ENCODE results near the gene HID1.

HID1 gene

DNA sequence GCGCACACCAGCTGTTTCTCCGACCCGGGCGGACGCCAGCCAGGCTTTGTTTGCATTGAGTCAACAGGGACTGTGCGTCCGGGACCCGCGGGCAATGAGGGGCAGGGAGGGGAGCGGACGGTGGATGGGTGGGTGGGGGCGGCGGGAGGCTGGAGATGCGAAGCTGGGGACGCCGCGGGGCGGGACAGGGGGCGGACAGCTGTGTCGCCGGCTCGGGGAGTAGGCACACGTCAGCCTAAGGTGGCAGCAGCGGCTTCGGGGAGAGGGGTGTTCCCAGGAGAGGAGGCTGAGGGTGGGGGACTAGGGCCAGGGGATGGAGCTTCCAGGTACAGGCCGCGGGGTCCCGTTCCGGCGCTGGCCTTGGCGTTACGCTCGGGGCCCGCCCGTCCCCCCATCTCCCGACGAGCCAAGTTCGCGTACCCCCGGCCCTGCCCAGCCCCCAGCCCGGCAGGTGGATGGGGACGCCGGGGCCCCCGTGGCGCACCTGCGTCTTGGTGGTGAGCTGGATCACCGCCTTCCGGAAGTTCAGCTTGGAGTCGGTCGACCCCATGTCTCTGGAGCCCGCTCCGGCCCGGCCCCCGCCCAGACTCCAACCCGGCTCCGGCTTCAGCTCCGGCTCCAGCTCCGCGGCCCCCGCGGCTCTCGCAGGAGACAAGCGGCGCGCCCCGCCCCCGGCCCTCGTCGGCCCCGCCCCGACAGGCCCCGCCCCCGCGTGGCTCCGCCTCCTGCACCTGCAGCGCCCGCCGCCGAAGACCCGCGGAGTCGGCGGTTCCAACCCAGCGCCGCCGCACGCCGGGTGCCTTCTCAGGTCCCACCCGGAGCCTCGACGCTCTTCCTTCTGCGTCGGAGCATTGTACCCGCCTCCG is at the start of gene HID1:
Gene HID1 (minus strand): TSS at position 653 of the 866 bp plus-strand sequence. CDS start 103 bp downstream, at position 550.
- Histone ChIP-seq H3K9me3 (ENCODE audit: control insufficient read depth in 2 of 2, low read length in 2 of 2) (no peaks in the 10 kb centered on the region), H3K4me3 (ENCODE audit: low read length in 2 of 2) (peak within 1 kb of the TSS; percentile 66 to 72), H3K36me3 (ENCODE audit: control insufficient read depth in 2 of 2, insufficient read depth in 2 of 2, low read length in 2 of 2) (no peaks in the 10 kb centered on the region), H3K27me3 (ENCODE audit: control insufficient read depth in 2 of 2, insufficient read depth in 2 of 2, low read length in 2 of 2) (peaks cover 3 to 6% of the 10 kb centered on the region in 2 donors), H3K4me1 (ENCODE audit: control insufficient read depth in 2 of 2, insufficient read depth in 2 of 2, low read length in 2 of 2) (peaks cover 9 to 19% of the 10 kb centered on the region in 2 donors), H3K9ac (ENCODE audit: low read depth in 1 of 2, low read length in 2 of 2) (peak within 1 kb of the TSS in 1 of 2 donors; percentile 83), H3K27ac (ENCODE audit: low read depth in 2 of 2, low read length in 2 of 2) (peak within 1 kb of the TSS; percentile 74 to 84)

- Histone ChIP-seq H3K27me3 (ENCODE audit: control insufficient read depth in 2 of 2, insufficient read depth in 2 of 2, low read length in 2 of 2) (no peaks in the 10 kb centered on the region), H3K9me3 (ENCODE audit: control insufficient read depth in 2 of 2, low read length in 2 of 2) (no peaks in the 10 kb centered on the region), H3K27ac (ENCODE audit: low read depth in 2 of 2, low read length in 2 of 2) (no peak overlapping the region), H3K4me3 (ENCODE audit: low read length in 2 of 2) (no peak overlapping the region), H3K36me3 (ENCODE audit: control insufficient read depth in 2 of 2, insufficient read depth in 2 of 2, low read length in 2 of 2) (peaks cover 16 to 33% of the 10 kb centered on the region in 2 donors), H3K9ac (ENCODE audit: low read depth in 1 of 2, low read length in 2 of 2) (no peak overlapping the region), H3K4me1 (ENCODE audit: control insufficient read depth in 2 of 2, insufficient read depth in 2 of 2, low read length in 2 of 2) (no peaks in the 10 kb centered on the region)
These were observed 48.0 kb upstream of the HID1 start for GRCh38 chr17:75020331-75021110.

GRCh38 chr17:75019710-75020109 is 47.2 kb upstream of the HID1 start:
- H3K9me3 ChIP-seq (ENCODE audit: control insufficient read depth in 2 of 2, low read length in 2 of 2) = no peaks in the 10 kb centered on the region
- H3K4me3 ChIP-seq (ENCODE audit: low read length in 2 of 2) = no peak overlapping the region
- H3K36me3 ChIP-seq (ENCODE audit: control insufficient read depth in 2 of 2, insufficient read depth in 2 of 2, low read length in 2 of 2) = peaks cover 16 to 33% of the 10 kb centered on the region in 2 donors
- H3K27me3 ChIP-seq (ENCODE audit: control insufficient read depth in 2 of 2, insufficient read depth in 2 of 2, low read length in 2 of 2) = no peaks in the 10 kb centered on the region
- H3K9ac ChIP-seq (ENCODE audit: low read depth in 1 of 2, low read length in 2 of 2) = no peak overlapping the region
- no peak overlapping the region for H3K27ac ChIP-seq (ENCODE audit: low read depth in 2 of 2, low read length in 2 of 2)
- H3K4me1 ChIP-seq (ENCODE audit: control insufficient read depth in 2 of 2, insufficient read depth in 2 of 2, low read length in 2 of 2) = no peaks in the 10 kb centered on the region

DNA sequence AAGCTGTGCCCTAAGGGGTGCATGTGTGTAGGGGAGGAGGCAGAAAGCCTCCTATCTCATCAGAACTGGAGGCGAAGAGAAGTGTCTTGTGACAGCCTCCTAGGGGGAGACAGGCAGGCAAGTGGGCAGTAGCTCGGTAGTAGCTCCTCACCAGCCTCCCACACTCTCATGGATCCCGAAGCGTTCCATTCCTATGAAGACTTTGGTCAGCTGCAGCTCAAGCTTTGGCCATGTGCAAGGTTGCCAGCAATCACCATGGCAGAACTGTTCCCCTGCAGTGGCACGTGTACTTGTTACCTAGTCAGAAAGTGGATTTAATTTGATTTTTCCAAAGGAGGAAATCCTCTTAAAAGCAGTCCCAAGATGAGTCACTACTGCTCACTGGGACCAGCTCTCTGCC is 46.6 kb upstream of the HID1 start:
- no peaks in the 10 kb centered on the region for H3K9me3 ChIP-seq (ENCODE audit: control insufficient read depth in 2 of 2, low read length in 2 of 2)
- H3K4me3 ChIP-seq (ENCODE audit: low read length in 2 of 2) = no peak overlapping the region
- H3K36me3 ChIP-seq (ENCODE audit: control insufficient read depth in 2 of 2, insufficient read depth in 2 of 2, low read length in 2 of 2) = peaks cover 16 to 33% of the 10 kb centered on the region in 2 donors
- H3K27ac ChIP-seq (ENCODE audit: low read depth in 2 of 2, low read length in 2 of 2) = no peak overlapping the region
- H3K27me3 ChIP-seq (ENCODE audit: control insufficient read depth in 2 of 2, insufficient read depth in 2 of 2, low read length in 2 of 2) = no peaks in the 10 kb centered on the region
- no peaks in the 10 kb centered on the region for H3K4me1 ChIP-seq (ENCODE audit: control insufficient read depth in 2 of 2, insufficient read depth in 2 of 2, low read length in 2 of 2)
- H3K9ac ChIP-seq (ENCODE audit: low read depth in 1 of 2, low read length in 2 of 2) = no peak overlapping the region

DNA sequence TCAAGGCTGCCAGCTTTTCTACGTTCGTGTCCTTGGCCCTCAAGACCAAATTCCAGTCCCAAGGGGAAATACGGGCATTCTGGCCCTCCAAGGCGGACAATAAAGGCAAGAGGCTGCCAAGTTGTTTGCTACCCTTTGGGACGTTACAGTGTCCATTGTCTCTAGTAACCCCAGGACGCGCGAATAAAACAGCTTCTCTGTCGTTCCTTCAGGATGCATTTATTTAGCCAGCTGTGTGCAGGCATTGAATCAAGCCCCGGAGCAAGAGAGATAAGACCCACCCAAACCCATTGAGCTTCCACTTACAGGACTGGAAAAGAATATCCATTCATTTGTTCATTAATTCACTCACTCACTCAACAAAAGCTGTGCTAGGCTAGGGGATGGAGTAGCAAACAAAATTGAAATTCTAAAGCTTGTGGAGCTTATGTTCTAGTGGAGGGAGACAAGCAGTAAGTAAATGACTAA is 40.6 kb upstream of the HID1 start:
- H3K4me3 ChIP-seq (ENCODE audit: low read length in 2 of 2) = peak overlapping the region; percentile 84 to 91
- peaks cover 19 to 31% of the 10 kb centered on the region in 2 donors for H3K4me1 ChIP-seq (ENCODE audit: control insufficient read depth in 2 of 2, insufficient read depth in 2 of 2, low read length in 2 of 2)
- peak overlapping the region in 1 of 2 donors; percentile 89 for H3K27ac ChIP-seq (ENCODE audit: low read depth in 2 of 2, low read length in 2 of 2)

GRCh38 chr17:75012346-75013091 is 40.0 kb upstream of the HID1 start, which contains the start of gene MRPL58:
Gene MRPL58 (plus strand): TSS chr17:75012670. CDS start chr17:75012687, 17 bp downstream.
- H3K9me3 ChIP-seq (ENCODE audit: control insufficient read depth in 2 of 2, low read length in 2 of 2) = no peaks in the 10 kb centered on the region
- peak within 1 kb of the TSS; percentile 75 to 76 for H3K9ac ChIP-seq (ENCODE audit: low read depth in 1 of 2, low read length in 2 of 2)
- H3K4me3 ChIP-seq (ENCODE audit: low read length in 2 of 2) = peak within 1 kb of the TSS; percentile 84 to 91
- H3K27me3 ChIP-seq (ENCODE audit: control insufficient read depth in 2 of 2, insufficient read depth in 2 of 2, low read length in 2 of 2) = peaks cover 0 to 1% of the 10 kb centered on the region in 2 donors
- H3K27ac ChIP-seq (ENCODE audit: low read depth in 2 of 2, low read length in 2 of 2) = peak within 1 kb of the TSS; percentile 84 to 89
- no peaks in the 10 kb centered on the region for H3K36me3 ChIP-seq (ENCODE audit: control insufficient read depth in 2 of 2, insufficient read depth in 2 of 2, low read length in 2 of 2)
- H3K4me1 ChIP-seq (ENCODE audit: control insufficient read depth in 2 of 2, insufficient read depth in 2 of 2, low read length in 2 of 2) = peaks cover 19 to 31% of the 10 kb centered on the region in 2 donors

More for the DNA sequence above, 40.6 kb upstream of the HID1 start:
- H3K36me3 ChIP-seq (ENCODE audit: control insufficient read depth in 2 of 2, insufficient read depth in 2 of 2, low read length in 2 of 2) = no peaks in the 10 kb centered on the region
- no peaks in the 10 kb centered on the region for H3K27me3 ChIP-seq (ENCODE audit: control insufficient read depth in 2 of 2, insufficient read depth in 2 of 2, low read length in 2 of 2)
- H3K9ac ChIP-seq (ENCODE audit: low read depth in 1 of 2, low read length in 2 of 2) = peak overlapping the region; percentile 75 to 76
- H3K9me3 ChIP-seq (ENCODE audit: control insufficient read depth in 2 of 2, low read length in 2 of 2) = no peaks in the 10 kb centered on the region

- peak overlapping the region; percentile 84 to 91 for H3K4me3 ChIP-seq (ENCODE audit: low read length in 2 of 2)
- no peaks in the 10 kb centered on the region for H3K36me3 ChIP-seq (ENCODE audit: control insufficient read depth in 2 of 2, insufficient read depth in 2 of 2, low read length in 2 of 2)
- no peaks in the 10 kb centered on the region for H3K9me3 ChIP-seq (ENCODE audit: control insufficient read depth in 2 of 2, low read length in 2 of 2)
- peaks cover 19 to 31% of the 10 kb centered on the region in 2 donors for H3K4me1 ChIP-seq (ENCODE audit: control insufficient read depth in 2 of 2, insufficient read depth in 2 of 2, low read length in 2 of 2)
- peak overlapping the region; percentile 84 to 89 for H3K27ac ChIP-seq (ENCODE audit: low read depth in 2 of 2, low read length in 2 of 2)
- H3K27me3 ChIP-seq (ENCODE audit: control insufficient read depth in 2 of 2, insufficient read depth in 2 of 2, low read length in 2 of 2) = peaks cover 0 to 2% of the 10 kb centered on the region in 2 donors
- peak overlapping the region; percentile 68 to 75 for H3K9ac ChIP-seq (ENCODE audit: low read depth in 1 of 2, low read length in 2 of 2)
These were observed 39.5 kb upstream of the HID1 start for GRCh38 chr17:75012096-75012345.

- Histone ChIP-seq H3K9me3 (ENCODE audit: control insufficient read depth in 2 of 2, low read length in 2 of 2) (no peaks in the 10 kb centered on the region), H3K27ac (ENCODE audit: low read depth in 2 of 2, low read length in 2 of 2) (peak overlapping the region; percentile 84 to 89), H3K4me1 (ENCODE audit: control insufficient read depth in 2 of 2, insufficient read depth in 2 of 2, low read length in 2 of 2) (peaks cover 19 to 31% of the 10 kb centered on the region in 2 donors), H3K9ac (ENCODE audit: low read depth in 1 of 2, low read length in 2 of 2) (peak overlapping the region; percentile 27 to 75), H3K27me3 (ENCODE audit: control insufficient read depth in 2 of 2, insufficient read depth in 2 of 2, low read length in 2 of 2) (peaks cover 0 to 2% of the 10 kb centered on the region in 2 donors), H3K36me3 (ENCODE audit: control insufficient read depth in 2 of 2, insufficient read depth in 2 of 2, low read length in 2 of 2) (no peaks in the 10 kb centered on the region), H3K4me3 (ENCODE audit: low read length in 2 of 2) (peak overlapping the region; percentile 84 to 91)
These were observed 39.0 kb upstream of the HID1 start for GRCh38 chr17:75011401-75012095.

DNA sequence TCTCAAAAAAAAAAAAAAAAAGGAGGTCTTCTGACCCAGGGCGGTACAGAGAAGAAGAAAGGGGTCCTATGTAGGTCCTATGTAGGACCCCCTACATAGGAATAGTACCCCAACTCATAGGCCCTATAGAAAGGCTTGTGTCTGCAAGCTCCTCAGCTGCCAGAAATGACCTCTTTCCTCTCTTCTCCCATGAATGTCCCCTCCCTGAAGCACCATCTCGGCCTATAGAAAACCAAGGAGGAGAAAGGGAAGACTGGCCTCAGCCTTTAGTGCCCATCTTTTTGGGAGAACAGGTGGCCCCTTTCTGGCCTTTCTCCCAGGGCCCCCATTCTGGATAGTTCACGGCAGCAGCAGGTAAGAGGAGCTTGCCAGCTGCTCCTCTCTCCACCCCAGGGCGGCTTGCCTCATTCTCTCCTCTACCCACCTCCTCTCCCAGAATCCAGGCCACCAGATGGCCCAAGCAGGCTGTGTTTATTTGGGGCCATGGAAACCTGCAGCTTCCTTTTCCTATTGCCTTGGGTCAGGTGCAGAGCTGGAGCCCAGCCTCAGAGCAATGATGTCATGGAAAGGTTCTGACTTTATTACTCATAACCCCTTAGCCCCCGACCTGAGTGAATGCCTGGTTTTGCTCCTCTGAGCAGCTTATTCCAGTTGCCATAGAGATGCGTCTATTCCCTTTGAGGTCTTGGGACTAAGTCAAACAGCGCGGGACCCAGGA is 38.3 kb upstream of the HID1 start:
- Histone ChIP-seq H3K4me1 (ENCODE audit: control insufficient read depth in 2 of 2, insufficient read depth in 2 of 2, low read length in 2 of 2) (peaks cover 19 to 31% of the 10 kb centered on the region in 2 donors), H3K27me3 (ENCODE audit: control insufficient read depth in 2 of 2, insufficient read depth in 2 of 2, low read length in 2 of 2) (peaks cover 0 to 2% of the 10 kb centered on the region in 2 donors), H3K4me3 (ENCODE audit: low read length in 2 of 2) (no peak overlapping the region), H3K36me3 (ENCODE audit: control insufficient read depth in 2 of 2, insufficient read depth in 2 of 2, low read length in 2 of 2) (no peaks in the 10 kb centered on the region), H3K27ac (ENCODE audit: low read depth in 2 of 2, low read length in 2 of 2) (peak overlapping the region; percentile 84 to 89), H3K9ac (ENCODE audit: low read depth in 1 of 2, low read length in 2 of 2) (peak overlapping the region in 1 of 2 donors; percentile 75), H3K9me3 (ENCODE audit: control insufficient read depth in 2 of 2, low read length in 2 of 2) (no peaks in the 10 kb centered on the region)

All from mucosa of rectum (tissue), 2 donors.